GM10266 (cell line): ENCODE results near the gene LRRC2.

Experiments used
- DNase-seq: peaks from one replicate; pipeline ENCODE4 v3.0.0; 2012; ENCODE audit errors: extremely low spot score
- CTCF ChIP-seq: IDR thresholded peaks from 2 replicates; pipeline ENCODE4 v1.5.1; 2012; ENCODE audit warnings: mild to moderate bottlenecking, low read depth; ENCODE audit not compliant: control insufficient read depth, insufficient read depth; ENCODE audit errors: missing control alignments

LRRC2 gene

GRCh38 chr3:46574243-46574646, 8.1 kb upstream of the LRRC2 start:
- no peak for TF ChIP-seq CTCF
- DNase-seq = no peak

- DNase-seq = no peak
- TF ChIP-seq CTCF = no peak
Observed at GRCh38 chr3:46573701-46574100, 7.6 kb upstream of the LRRC2 start.

GRCh38 chr3:46571684-46572083, 5.6 kb upstream of the LRRC2 start:
- no peak for DNase-seq
- no peak for TF ChIP-seq CTCF

GRCh38 chr3:46565607-46566039, 479 bp downstream of the LRRC2 start:
- TF ChIP-seq CTCF = no peak
- DNase-seq = no peak

- TF ChIP-seq CTCF = no peak
- no peak for DNase-seq
Observed at GRCh38 chr3:46565077-46565476, 1.0 kb downstream of the LRRC2 start.

GRCh38 chr3:46564190-46565021, 1.7 kb downstream of the LRRC2 start:
- DNase-seq = no peak
- no peak for TF ChIP-seq CTCF

- no peak for TF ChIP-seq CTCF
Observed at GRCh38 chr3:46561951-46562350, 4.2 kb downstream of the LRRC2 start.

More at GRCh38 chr3:46561951-46562350, 4.2 kb downstream of the LRRC2 start:
- no peak for DNase-seq
